LHCN-M2 (cell line): ENCODE measurements around the gene DNAJB9. TPM values are rescaled to one million over a fixed set of nuclear protein-coding genes. Genes with fewer than 3 reads are reported as not detected.
"Not testable (repeated sequence)": the region's sequence is repeated elsewhere in the genome, so short reads cannot be mapped to it uniquely, and the experiment has no call there.

Experiments
- DNase-seq: peaks from one replicate; pipeline ENCODE4 v3.0.0-alpha.2; 2012; ENCODE audit warnings: low read depth
- polyA plus RNA-seq: library from polyadenylated mRNA; unstranded; fragments of >200 nt; gene quantifications from one replicate; pipeline ENCODE4 v1.2.1, GENCODE V29; 2012; ENCODE audit warnings: missing spikeins
- total RNA-seq: library from RNA; depleted of rRNA; stranded (reverse); fragments of >200 nt; gene quantifications from 2 replicates; pipeline ENCODE4 v1.2.3, GENCODE V29; 2014; rRNA removed

DNAJB9 gene
- 29.6 and 41.9 TPM in 2 replicates for total RNA-seq
- polyA plus RNA-seq, result 15.5 TPM

DNA sequence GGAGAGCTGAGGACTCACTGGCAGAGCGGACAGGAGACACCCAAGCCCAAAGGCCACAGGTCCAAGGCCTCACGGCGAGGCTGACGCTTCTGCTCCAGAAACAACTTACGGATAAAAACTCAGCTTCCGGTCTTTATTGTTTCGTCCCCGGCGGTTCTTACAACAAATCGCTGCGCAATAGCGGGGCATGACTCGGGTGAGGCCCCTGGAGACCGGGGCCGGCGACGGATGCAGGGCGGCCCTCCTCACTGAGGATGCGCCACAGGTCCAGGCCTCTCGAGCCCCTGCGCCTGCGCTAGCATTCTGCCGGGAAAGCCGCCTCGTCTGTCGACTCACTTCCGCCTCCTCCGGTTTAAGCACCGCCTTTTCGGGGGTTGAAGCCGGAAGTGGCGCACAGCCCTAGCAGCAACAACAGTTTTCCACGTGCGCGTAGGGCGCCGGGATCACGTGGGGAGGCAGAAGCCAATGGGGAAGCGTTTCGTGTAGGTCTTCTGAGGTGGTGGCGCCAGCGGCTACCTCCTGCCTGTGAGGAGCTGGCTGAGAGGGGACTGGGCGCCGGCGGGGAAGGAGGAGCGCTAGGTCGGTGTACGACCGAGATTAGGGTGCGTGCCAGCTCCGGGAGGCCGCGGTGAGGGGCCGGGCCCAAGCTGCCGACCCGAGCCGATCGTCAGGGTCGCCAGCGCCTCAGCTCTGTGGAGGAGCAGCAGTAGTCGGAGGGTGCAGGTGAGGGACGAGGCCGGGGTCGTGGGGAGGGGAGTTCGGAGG lies at the start of gene DNAJB9, which contains the start of gene THAP5:
TSS of gene DNAJB9 (plus strand) at position 494 of the 765 bp plus-strand sequence. CDS start 1,853 bp downstream, outside the sequence.
TSS of gene THAP5 (minus strand) at position 326 of the 765 bp plus-strand sequence. CDS start at position 189, 137 bp downstream.
- peak; percentile 100 for DNase-seq

DNA sequence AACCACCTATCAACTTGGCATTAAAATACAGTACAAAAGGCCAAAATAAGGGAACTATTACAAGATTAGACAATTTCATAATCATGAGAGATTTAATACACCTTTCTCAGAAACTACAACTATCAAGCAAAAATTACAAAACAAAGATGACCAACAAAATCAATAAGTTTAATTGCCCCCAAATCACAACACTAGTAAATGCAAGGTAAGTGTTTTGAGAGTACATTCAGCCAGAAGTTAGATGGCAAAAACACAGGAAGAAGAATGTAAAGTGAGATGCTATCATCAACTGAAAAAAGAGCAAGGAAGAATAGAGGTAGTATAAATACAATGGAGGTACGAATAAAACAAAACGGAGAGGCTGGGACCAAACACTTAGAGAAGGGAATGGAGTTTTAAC lies 46.9 kb upstream of the DNAJB9 start:
- no peak for DNase-seq

DNA sequence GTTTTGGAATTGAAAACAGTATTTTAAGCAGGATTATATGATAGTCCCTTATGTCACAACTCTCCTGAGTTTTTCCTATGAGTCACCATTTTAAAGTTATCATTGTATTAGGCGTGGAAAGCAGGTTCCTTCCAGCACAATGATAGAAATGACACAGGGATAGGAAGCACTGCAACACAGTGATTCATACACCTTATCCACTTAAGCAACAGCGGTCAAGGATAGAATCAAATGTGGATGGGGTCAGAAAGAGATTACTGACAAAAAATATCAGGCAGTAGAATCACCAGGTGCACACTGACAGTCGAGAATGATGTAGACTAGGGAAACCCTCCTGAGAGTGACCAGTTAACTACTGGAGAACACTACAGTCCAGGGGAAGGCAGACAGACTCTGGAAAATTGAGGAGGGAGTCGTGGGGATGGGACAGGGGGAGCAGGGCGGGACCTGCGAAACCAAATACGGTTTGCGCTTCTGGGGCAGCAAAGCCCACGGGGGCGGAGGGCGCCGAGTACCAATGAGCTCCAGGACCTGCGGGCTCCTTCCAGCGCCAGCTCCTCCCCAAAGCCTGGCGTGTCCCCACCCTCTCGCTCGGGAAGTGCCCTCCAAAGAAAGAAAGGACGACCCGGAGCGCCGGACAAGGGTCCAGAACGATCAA lies 44.2 kb upstream of the DNAJB9 start:
- peak; percentile 73 for DNase-seq

DNA sequence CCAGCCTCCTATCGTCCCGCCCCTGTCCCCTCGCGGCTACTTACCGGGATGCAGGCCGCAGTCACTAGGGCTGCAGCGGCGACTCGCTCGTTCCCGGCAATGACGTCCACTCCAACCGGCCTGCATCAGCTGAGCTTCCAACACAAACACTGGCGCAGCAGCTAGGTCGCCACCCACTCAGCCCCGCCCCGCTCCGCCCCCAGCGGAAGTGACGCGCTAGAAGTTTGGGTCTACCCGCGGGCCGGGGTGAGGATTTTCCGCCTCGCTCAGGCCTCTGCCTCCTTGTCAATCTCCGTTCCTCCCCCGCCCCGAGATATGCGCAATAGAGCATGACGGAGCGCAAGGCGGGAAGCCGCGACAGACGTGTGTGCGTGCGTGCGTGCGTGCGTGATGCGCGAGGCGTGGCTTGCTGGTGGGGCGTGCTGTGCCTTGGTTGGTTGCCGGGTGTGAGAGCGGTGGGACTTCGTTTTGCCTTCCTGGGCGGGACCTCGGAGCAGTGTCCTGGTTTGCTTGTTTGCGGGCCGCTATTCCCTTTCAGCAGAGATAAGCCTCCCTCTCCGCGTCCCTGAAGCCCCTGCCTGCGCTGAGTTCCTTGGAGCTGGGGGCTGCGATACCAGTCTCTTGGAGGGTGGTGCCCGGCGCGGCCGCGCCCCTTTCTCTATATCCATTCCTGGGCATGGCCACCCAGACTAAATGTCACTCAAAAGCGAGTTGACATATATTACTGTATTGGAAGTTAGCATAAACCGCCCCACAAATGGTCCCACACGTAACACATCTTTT lies 43.5 kb upstream of the DNAJB9 start, which contains the start of gene PNPLA8:
TSS of gene PNPLA8 (minus strand) at position 151 of the 783 bp plus-strand sequence. CDS start 10,644 bp downstream, outside the sequence.
- DNase-seq, result peak; percentile 100

DNA sequence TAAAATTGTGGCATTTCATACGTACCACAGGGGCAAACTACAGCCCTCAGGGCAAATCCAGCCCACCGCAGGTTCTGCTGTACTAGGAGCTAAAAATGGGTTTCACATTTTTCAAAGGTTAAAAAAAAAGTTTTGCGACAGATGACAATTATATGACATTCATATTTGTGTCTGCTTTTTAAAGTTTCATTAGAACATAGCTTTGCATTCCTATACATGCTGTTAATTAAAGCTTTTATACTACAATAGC lies 43.0 kb upstream of the DNAJB9 start:
- DNase-seq, result no peak

DNA sequence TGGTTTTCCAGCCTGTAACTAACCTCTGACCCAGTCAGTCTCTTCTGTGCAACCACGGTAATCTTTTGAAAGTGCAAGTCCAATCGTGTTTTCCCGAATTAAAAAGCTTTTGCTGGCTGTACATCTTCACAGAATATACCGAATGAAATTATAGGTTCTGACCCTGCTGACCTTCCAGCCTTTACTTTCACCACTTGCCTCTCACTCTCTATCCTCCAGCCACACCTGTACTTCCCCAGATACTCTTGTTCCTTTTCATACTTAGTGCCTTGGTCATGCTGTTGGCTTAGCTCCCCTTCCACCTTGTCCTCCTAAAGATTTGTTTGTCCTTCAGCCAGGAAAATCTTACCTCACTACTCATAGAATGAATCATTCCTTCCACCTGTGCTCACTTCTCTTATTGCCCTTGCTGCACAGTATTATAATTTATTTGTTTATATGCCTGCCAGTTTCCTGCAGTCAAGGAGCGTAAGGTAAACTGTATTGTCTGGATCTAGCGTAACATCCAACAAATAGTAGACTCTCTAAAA lies 41.4 kb upstream of the DNAJB9 start:
- no peak for DNase-seq

DNA sequence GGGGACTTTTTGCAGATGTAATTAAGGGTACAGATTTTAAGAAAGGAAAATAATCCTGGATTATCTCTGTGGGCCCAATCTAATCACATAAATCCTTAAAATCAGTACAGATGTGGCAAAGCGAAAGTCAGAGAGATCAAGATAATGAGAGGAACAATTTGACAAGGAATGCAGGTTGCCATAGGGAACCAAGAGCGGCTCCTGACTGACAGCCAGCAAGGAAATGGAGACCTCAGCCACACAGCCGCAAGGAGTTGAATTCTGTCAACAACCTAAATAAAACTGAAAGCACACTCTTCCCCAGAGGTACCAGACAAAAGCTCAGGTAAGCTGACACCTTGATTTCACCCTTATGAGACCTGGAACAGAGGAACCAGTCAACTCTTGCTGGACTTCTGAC lies 40.3 kb upstream of the DNAJB9 start:
- DNase-seq, result no peak

DNA sequence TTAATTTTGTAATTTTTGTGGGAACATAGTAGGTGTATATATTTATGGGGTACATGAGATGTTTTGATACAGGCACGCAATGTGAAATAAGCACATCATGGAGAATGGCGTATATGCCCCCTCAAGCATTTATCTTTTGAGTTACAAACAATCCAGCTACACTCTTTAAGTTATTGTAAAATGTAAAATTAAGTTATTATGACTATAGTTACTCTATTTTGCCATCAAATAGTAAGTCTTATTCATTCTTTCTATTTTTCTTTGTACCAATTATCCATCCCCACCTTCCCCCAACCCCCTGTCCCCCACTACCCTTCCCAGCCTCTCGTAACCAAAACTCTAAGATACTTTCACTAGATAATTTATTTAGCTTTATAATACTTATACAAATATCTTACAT lies 36.0 kb upstream of the DNAJB9 start:
- DNase-seq, result no peak

DNA sequence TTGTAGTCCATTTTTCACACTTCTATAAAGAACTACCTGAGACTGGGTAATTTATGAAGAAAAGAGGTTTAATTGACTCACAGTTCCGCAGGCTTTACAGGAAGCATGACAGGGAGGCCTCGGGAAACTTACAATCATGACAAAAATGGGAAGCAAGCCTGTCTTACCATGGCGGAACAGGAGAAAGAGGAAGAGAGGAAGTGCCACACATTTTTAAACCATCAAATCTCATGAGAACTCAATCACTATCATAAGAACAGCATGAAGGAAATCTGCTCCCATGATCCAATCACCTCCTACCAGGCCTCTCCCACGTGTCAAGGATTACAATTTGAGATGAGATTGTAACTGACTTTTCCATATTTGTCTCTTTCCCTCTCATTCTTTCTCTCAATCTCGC lies 34.4 kb upstream of the DNAJB9 start:
- DNase-seq, result no peak

DNA sequence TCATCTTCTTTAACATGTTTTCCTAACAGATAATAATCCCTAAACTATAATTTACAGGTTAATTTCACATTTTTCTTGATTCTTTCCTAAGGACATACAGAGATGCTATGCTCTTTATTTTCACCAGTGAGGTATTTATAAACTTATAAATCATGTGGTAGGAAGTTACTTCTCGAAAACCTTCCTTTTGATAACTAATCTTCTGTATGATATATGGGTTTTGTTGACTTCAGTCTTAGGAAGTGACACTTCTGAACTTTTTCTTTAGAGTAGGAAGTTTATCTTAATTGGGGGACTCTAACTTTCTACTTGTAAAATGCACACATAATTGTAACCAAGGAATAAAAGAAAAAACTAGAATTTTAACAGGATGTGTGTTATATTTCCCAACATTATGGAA lies 33.9 kb upstream of the DNAJB9 start:
- DNase-seq, result no peak

DNA sequence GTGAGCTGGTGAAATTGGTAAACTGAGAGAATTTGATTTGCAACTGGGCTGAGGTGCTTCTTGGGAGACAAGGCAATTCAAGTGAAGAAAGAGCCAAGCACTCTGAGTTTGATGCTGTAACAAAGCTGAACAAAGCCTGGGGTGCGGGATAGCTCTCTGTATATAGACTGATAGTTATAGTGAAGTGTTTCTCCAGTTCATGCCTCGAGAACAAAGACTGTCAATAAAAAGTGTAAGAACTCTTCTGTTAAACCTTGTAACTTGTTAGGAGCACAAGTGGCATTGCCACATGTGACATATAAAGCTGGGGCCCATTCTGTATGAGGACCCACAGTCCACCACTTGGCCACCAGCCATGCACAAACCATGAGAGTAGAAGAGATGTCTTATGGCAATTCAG lies 32.4 kb upstream of the DNAJB9 start:
- DNase-seq, result no peak

DNA sequence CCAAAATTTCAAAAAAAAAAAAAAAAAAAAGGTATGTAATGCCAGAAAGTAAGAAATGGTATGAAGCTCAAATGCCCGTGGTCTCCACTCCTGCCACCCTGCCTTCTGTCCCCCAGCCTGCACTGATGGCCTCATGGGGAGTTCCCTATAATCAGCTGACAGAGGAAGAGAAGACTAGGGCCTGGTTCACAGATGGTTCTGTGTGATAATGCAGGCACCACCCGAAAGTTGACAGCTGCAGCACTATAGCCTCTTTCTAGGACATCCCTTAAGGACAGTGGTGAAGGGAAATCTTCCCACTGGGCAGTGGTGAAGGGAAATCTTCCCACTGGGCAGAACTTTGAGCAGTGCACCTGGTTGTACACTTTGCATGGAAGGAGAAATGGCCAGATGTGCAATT lies 31.4 kb upstream of the DNAJB9 start:
- not testable (repeated sequence) for DNase-seq

DNA sequence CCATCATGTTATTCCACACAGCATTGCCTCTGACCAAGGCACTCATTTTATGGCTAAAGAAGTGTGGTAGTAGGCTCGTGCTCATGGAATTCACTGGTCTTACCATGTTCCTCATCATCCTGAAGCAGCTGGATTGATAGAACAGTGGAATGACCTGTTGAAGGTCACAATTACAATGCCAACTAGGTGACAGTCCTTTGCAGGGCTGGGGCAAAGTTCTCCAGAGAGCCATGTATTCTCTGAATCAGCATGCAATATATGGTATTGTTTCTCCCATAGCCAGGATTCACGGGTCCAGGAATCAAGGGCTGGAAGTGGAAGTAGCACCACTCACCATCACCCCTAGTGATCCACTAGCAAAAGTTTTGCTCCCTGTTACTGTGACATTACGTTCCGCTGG lies 31.0 kb upstream of the DNAJB9 start:
- DNase-seq, result not testable (repeated sequence)

DNA sequence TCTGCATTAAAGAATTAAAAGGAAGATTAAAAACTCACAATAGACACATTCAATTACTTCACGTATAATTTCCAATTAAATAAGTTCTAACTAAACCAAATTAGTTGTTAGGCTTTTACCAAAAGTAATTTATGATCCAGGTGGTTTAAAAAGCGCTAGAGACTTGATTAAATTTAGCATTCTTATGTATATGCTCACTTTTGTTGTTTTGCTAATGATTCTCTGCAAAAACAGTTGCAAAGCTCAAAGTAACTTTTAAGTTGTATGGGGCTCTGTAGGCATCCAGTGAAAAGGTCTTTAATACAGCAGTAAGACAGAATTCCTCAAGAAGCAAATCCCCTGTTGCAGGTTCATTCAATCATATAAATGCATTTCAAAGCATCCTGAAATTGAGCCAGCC lies 28.2 kb upstream of the DNAJB9 start:
- DNase-seq, result no peak

DNA sequence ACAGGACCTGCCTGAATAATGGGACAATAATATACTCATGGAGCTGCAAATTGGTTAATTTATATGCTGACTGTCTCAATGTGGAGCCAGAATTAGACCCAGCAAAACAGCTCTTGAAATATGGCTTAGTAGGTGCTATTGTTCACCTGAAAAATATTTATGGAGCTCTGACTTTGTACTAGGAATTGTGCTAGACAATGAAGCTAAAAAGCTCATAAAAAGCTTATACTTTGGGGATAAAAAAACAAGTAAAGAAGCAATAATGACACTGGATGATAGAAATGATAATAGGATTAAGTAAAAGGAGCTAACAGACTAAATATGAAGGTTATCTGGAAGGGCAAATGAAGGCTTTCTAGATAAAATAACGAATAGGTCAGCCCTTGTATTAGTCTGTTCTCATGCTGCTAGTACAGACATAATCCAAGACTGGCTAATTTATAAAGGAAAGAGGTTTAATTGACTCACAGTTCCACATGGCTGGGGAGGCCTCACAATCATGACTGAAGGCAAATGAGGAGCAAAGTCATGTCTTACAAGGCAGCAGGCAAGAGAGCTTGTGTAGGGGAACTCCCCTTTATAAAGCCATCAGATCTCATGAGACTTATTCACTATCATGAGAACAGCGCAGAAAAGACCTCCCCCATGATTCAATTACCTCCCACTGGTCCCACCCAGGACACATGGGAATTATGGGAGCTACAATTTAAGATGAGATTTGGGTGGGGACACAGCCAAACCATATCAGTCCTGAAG lies 21.4 kb upstream of the DNAJB9 start:
- DNase-seq, result not testable (repeated sequence)

DNA sequence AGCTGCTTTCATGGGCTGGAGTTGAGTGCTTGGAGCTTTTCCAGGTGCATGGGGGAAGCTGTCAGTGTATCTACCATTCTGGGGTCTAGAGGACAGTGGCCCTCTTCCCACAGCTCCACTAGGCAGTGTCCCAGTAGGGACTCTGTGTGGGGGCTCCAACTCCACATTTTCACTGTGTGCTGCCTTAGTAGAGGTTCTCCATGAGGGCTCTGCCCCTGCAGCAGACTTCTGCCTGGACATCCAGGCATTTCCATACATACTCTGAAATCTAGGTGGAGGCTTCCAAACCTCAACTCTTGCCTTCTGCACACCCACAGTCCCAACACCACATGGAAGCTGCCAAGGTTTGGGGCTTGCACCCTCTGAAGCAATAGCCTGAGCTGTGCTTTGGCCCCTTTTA lies 13.0 kb upstream of the DNAJB9 start:
- not testable (repeated sequence) for DNase-seq

DNA sequence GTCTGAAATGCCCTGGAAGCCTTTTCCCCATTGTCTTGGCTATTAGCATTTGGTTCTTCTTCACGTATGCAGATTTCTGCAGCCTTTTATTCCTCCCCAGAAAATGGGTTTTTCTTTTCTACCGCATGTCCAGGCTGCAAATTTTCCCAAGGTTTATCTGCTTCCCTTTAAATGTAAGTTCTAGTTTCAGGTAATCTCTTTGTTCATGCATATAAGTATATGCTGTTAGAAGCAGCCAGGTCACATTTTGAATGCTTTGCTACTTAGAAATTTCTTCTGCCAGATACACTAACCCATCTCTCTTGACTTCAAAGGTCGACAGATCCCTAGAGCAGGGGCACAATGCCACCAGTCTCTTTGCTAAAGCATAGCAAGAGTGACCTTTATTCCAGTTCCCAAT lies 12.5 kb upstream of the DNAJB9 start:
- no peak for DNase-seq

DNA sequence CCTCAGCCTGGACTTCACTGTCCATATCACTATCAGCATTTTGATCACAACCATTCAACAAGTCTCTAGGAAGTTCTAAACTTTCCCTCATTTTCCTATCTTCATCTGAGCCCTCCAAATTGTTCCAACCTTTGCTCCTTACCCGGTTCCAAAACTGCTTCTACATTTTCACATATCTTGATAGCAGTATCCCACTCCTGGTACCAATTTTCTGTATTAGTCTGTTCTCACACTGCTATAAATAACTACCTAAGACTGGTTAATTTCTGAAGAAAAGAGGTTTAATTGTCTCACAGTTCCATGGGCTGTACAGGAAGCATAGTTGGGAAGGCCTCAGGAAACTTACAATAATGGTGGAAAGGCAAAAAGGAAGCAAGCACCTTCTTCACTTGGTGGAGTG lies 12.1 kb upstream of the DNAJB9 start:
- no peak for DNase-seq

DNA sequence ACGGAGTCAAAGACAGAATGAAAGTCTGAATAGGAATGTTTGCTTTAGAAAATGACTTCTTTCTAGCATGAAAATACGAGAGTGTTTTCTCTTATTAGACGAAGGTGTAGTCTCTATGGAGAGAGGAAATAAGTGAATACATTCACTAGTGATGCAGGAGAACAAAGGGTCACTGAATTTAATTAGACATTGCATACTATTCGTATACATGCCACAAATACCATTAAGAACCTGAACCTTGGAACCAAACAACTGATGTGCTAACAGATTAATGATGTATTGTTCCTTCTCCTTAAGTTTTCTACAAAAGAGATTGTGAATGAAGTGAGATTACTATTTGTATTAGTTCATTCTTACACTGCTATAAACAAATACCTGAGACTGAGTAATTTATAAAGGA lies 10.4 kb upstream of the DNAJB9 start:
- no peak for DNase-seq

DNA sequence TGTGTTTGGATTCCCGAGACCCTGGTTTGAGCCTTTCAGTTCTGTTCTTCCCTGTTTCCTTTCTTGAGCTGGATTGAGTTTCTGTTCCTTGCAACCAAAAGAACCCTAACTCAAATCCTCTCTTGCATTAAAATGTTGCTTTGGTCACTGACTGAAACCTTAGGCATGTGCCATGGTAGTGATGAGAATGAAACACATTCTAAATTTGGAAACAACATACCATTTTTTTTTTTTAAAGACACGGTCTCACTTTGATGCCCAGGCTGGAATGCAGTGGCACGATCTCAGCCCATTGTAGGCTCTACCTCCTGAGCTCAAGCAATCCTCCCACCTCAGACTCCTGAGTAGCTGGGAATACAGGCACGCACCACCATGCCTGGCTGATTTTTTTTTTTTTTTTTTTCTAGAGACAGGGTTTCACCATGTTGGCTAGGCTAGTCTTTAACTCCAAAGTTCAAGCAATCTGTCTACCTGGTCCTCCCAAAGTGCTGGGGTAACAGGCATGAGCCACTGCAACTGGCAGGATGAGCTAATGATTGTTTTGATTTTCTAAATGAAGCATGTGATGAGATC lies 8.5 kb upstream of the DNAJB9 start:
- DNase-seq, result peak; percentile 55

DNA sequence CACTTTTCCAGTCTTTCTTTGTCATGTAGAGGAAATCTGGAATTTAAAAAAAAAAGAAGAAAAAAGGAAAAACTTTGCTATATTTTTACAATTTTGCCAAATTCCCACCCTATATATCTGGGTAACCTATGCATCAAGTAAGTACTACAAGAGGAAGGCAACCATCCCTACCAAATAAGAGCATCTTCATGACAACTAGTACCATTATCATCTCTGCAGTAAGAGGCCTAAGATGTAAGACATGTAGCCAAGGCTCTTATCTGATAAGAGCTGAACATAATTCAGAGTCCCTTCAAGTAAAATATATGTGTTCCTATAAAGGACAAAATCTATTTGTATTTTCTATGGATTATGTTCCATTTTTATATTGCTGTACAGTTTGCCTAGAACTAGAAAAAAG lies 3.7 kb upstream of the DNAJB9 start:
- no peak for DNase-seq
